ENCODE data around the gene PTPRE.

The PTPRE gene

GRCh38 chr10:128064970-128065580 is 158.2 kb downstream of the PTPRE start:
- Histone ChIP-seq H3K4me1 (ENCODE audit: control insufficient read depth, low read length) (peaks cover 48% of the 10 kb centered on the region), H3K4me3 (ENCODE audit: low read length) (no peak overlapping the region), H3K27me3 (ENCODE audit: control insufficient read depth, low read length) (no peaks in the 10 kb centered on the region), H3F3A (ENCODE audit: control insufficient read depth, insufficient read depth) (peaks cover 20% of the 10 kb centered on the region), H3K9me2 (replicated peaks; ENCODE audit: control insufficient read depth, low read length) (no peaks in the 10 kb centered on the region), H3K27ac (ENCODE audit: low read depth, low read length) (no peak overlapping the region), H3K4me2 (ENCODE audit: low read length) (peak overlapping the region; percentile 76), H3K36me3 (ENCODE audit: control insufficient read depth, low read length) (peaks cover 52% of the 10 kb centered on the region), H3K79me2 (ENCODE audit: control insufficient read depth, low read length) (no peaks in the 10 kb centered on the region), H3K9me3 (ENCODE audit: control insufficient read depth, insufficient read depth, low read length) (no peaks in the 10 kb centered on the region), H4K20me1 (ENCODE audit: control insufficient read depth, insufficient read depth, low read depth, low read length) (no peaks in the 10 kb centered on the region)
- TF ChIP-seq EZH2phosphoT487 (IDR thresholded peaks at IDR 0.05; ENCODE audit: borderline replicate concordance, low read length) (no peak), CTCF (IDR thresholded peaks at IDR 0.05; ENCODE audit: low read depth, low read length, poor library complexity, severe bottlenecking) (no peak)

GRCh38 chr10:128065881-128066534 is 159.1 kb downstream of the PTPRE start:
- Histone ChIP-seq H3F3A (ENCODE audit: control insufficient read depth, insufficient read depth) (peaks cover 20% of the 10 kb centered on the region), H3K79me2 (ENCODE audit: control insufficient read depth, low read length) (no peaks in the 10 kb centered on the region), H3K4me1 (ENCODE audit: control insufficient read depth, low read length) (peaks cover 47% of the 10 kb centered on the region), H3K36me3 (ENCODE audit: control insufficient read depth, low read length) (peaks cover 54% of the 10 kb centered on the region), H3K27me3 (ENCODE audit: control insufficient read depth, low read length) (no peaks in the 10 kb centered on the region), H3K9me2 (replicated peaks; ENCODE audit: control insufficient read depth, low read length) (no peaks in the 10 kb centered on the region), H4K20me1 (ENCODE audit: control insufficient read depth, insufficient read depth, low read depth, low read length) (no peaks in the 10 kb centered on the region), H3K4me2 (ENCODE audit: low read length) (no peak overlapping the region), H3K4me3 (ENCODE audit: low read length) (no peak overlapping the region), H3K9me3 (ENCODE audit: control insufficient read depth, insufficient read depth, low read length) (no peaks in the 10 kb centered on the region), H3K27ac (ENCODE audit: low read depth, low read length) (no peak overlapping the region)
- TF ChIP-seq CTCF (IDR thresholded peaks at IDR 0.05; ENCODE audit: low read depth, low read length, poor library complexity, severe bottlenecking) (no peak), EZH2phosphoT487 (IDR thresholded peaks at IDR 0.05; ENCODE audit: borderline replicate concordance, low read length) (no peak)

- Histone ChIP-seq H3K4me3 (ENCODE audit: low read length) (no peak overlapping the region), H3K27ac (ENCODE audit: low read depth, low read length) (no peak overlapping the region), H3K9me2 (replicated peaks; ENCODE audit: control insufficient read depth, low read length) (no peaks in the 10 kb centered on the region), H3K27me3 (ENCODE audit: control insufficient read depth, low read length) (no peaks in the 10 kb centered on the region), H3F3A (ENCODE audit: control insufficient read depth, insufficient read depth) (peaks cover 14% of the 10 kb centered on the region), H3K36me3 (ENCODE audit: control insufficient read depth, low read length) (peaks cover 52% of the 10 kb centered on the region), H3K79me2 (ENCODE audit: control insufficient read depth, low read length) (no peaks in the 10 kb centered on the region), H3K4me1 (ENCODE audit: control insufficient read depth, low read length) (peaks cover 44% of the 10 kb centered on the region), H3K4me2 (ENCODE audit: low read length) (no peak overlapping the region), H3K9me3 (ENCODE audit: control insufficient read depth, insufficient read depth, low read length) (no peaks in the 10 kb centered on the region), H4K20me1 (ENCODE audit: control insufficient read depth, insufficient read depth, low read depth, low read length) (no peaks in the 10 kb centered on the region)
- TF ChIP-seq EZH2phosphoT487 (IDR thresholded peaks at IDR 0.05; ENCODE audit: borderline replicate concordance, low read length) (no peak), CTCF (IDR thresholded peaks at IDR 0.05; ENCODE audit: low read depth, low read length, poor library complexity, severe bottlenecking) (no peak)
These were observed 160.0 kb downstream of the PTPRE start for GRCh38 chr10:128066870-128067382.
